GM10248 (cell line): Measurements from ENCODE around the gene RASA4B.
"Not testable (repeated sequence)": the region's sequence is repeated elsewhere in the genome, so short reads cannot be mapped to it uniquely, and the experiment has no call there.

ENCODE experiments used
- CTCF ChIA-PET: fragments of 300-600 bp; sonication (Branson Sonifier 250); formaldehyde crosslinking; extraction: SDS; loops from one replicate; lab custom pipeline; 2021; ENCODE audit warnings: antibody characterized with exemption; lab: Yijun Ruan, JAX
- POLR2A ChIA-PET: fragments of 350-650 bp; sonication (Branson Sonifier 250); formaldehyde crosslinking; extraction: SDS; loops from one replicate; lab custom pipeline; 2020; ENCODE audit warnings: antibody characterized with exemption; lab: Yijun Ruan, JAX
- DNase-seq: peaks from one replicate; pipeline ENCODE4 v3.0.0; 2012; ENCODE audit errors: extremely low spot score

RASA4B gene

GRCh38 chr7:102517550-102518147, at the start of gene RASA4B:
Gene RASA4B (minus strand): TSS chr7:102517777. CDS start chr7:102517710, 67 bp downstream.
- CTCF ChIA-PET, POLR2A ChIA-PET, DNase-seq: not testable (repeated sequence)

- CTCF ChIA-PET, DNase-seq, POLR2A ChIA-PET: not testable (repeated sequence)
Measured at GRCh38 chr7:102550808-102551422, 33.3 kb upstream of the RASA4B start, which contains the start of gene SPDYE2. Gene SPDYE2 (plus strand): TSS chr7:102551226. CDS start chr7:102553256, 2,030 bp downstream.

- DNase-seq, POLR2A ChIA-PET, CTCF ChIA-PET: not testable (repeated sequence)
Measured at GRCh38 chr7:102546353-102546752, 28.8 kb upstream of the RASA4B start.

DNA sequence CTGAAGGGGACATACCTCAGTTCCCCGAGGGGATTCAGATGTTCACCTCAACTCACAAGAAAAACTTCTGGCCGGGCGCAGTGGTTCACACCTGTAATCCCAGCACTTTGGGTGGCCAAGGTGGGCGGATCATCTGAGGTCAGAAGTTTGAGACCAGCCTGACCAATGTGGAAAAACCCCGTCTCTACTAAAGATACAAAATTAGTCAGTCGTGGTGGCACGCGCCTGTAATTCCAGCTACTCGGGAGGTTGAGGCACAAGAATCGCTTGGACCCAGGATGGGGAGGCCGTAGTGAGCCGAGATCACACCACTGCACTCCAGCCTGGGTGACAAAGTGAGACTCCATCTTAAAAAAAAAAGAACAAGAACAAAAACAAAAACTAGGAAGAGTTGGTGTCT, 27.7 kb upstream of the RASA4B start:
- POLR2A ChIA-PET, DNase-seq, CTCF ChIA-PET: not testable (repeated sequence)

- POLR2A ChIA-PET, CTCF ChIA-PET, DNase-seq: not testable (repeated sequence)
Measured at GRCh38 chr7:102544372-102544771, 26.8 kb upstream of the RASA4B start.

- DNase-seq, CTCF ChIA-PET, POLR2A ChIA-PET: not testable (repeated sequence)
Measured at GRCh38 chr7:102543596-102543995, 26.0 kb upstream of the RASA4B start, which contains the start of gene UPK3BL2. Gene UPK3BL2 (minus strand): TSS chr7:102543696. CDS start chr7:102543636, 60 bp downstream.

DNA sequence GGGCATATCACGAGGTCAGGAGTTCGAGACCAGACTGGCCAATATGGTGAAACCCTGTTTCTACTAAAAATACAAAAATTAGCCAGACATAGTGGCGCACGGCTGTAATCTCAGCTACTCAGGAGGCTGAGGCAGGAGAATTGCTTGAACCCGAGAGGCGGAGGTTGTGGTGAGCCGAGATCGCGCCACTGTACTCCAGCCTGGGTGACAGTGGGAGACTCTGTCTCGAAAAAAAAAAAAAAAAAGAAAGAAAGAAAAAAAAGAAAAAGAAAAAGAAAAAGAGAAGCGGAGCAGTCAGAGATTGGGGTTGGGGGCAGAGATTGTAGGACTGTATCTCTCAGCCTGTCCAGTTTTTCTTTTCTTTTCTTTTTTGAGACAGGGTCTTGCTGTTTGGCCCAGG, 25.2 kb upstream of the RASA4B start:
- POLR2A ChIA-PET, DNase-seq, CTCF ChIA-PET: not testable (repeated sequence)

GRCh38 chr7:102542083-102542482, 24.5 kb upstream of the RASA4B start:
- CTCF ChIA-PET, POLR2A ChIA-PET, DNase-seq: not testable (repeated sequence)

DNA sequence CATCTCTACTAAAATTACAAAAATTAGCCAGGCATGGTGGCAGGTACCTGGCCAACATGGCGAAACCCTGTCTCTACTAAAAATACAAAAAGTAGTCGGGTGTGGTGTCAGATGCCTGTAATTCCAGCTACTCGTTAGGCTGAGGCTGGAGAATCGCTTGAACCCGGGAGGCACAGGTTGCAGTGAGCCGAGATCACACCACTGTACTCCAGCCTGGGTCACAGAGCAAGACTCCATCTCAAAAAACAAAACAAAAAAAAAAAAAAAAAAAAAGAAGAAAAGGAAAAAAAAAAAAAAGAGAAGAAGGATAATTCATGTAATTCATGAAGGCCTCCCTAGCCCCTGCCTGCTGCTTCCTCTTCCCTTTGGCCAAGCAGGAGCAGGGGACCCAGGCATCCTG, 23.0 kb upstream of the RASA4B start:
- POLR2A ChIA-PET, DNase-seq, CTCF ChIA-PET: not testable (repeated sequence)

DNA sequence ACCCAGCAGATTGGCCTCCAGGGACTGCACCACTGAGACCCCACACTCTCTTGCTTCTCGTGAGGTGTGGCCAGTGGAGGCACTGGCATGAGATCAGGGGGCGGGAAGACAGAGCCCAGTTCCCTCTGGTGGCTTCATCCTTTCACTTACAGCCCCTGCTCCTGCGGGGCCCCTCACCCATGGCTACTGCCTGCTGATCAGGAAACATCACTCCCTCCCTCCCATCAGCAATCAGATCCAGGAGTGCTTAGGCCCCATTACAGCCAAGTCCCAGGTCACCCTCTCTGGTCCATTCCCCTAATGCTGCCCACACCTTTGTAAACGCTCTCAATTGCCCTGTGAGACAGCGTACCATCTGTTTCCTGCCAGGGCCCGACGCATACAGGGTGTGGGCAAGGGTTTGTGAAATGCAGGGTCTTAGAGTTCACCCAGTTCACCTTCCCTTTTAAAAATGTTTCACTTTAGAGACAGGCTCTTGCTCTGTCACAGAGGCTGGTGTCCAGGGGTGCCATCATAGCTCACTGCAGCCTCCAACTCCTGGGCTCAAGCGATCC, 17.6 kb upstream of the RASA4B start:
- DNase-seq, POLR2A ChIA-PET, CTCF ChIA-PET: not testable (repeated sequence)

DNA sequence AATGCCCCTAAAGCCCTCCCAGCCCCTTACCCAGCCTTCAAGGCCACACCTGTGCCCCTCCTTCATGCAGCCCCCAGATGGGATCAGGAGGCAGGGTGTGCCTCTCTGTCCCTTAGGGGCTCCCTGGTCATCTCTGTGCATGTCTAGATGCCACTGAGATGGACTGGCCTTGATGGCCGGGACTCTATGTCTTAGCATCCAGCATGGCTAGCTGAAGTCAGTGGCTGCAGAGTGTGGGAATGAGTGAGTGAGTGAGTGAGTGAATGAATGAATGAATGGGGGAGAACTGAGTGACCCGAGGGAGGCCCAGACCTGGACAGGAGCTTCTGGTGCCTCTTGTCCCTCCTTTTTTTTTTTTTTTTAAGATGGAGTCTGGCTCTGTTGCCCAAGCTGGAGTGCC, 14.6 kb upstream of the RASA4B start:
- DNase-seq, POLR2A ChIA-PET, CTCF ChIA-PET: not testable (repeated sequence)

GRCh38 chr7:102531583-102531982, 14.0 kb upstream of the RASA4B start:
- DNase-seq, CTCF ChIA-PET, POLR2A ChIA-PET: not testable (repeated sequence)

- DNase-seq, POLR2A ChIA-PET, CTCF ChIA-PET: not testable (repeated sequence)
Measured at GRCh38 chr7:102527822-102528793, 10.5 kb upstream of the RASA4B start.

DNA sequence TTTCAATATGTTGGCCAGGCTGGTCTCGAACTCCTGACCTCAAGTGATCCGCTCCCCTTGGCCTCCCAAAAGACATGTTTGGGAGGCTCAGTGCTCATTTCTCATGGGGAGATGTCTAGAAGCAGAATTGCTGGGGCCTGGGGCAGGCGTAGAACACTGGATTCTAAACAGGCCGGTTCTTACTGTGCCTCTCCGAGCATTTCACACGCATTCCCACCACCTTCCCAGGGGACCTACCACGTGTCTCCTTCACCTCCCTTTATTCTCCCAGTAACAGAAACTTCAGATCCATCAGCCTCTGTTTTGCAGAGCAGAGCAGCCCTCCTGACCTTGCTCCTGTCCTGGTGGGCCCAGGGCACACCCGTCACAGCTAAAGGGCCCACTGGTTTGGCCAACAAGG, 9.6 kb upstream of the RASA4B start:
- POLR2A ChIA-PET, DNase-seq, CTCF ChIA-PET: not testable (repeated sequence)

- POLR2A ChIA-PET, CTCF ChIA-PET, DNase-seq: not testable (repeated sequence)
Measured at GRCh38 chr7:102524803-102525202, 7.2 kb upstream of the RASA4B start.

GRCh38 chr7:102520797-102521196, 3.2 kb upstream of the RASA4B start:
- CTCF ChIA-PET, DNase-seq, POLR2A ChIA-PET: not testable (repeated sequence)

GRCh38 chr7:102516951-102517350, 626 bp downstream of the RASA4B start:
- POLR2A ChIA-PET, DNase-seq, CTCF ChIA-PET: not testable (repeated sequence)

- DNase-seq, CTCF ChIA-PET, POLR2A ChIA-PET: not testable (repeated sequence)
Measured at GRCh38 chr7:102515889-102516288, 1.7 kb downstream of the RASA4B start.
